HCT116 (cell line): ENCODE measurements around the gene F7.

Source experiments
- CEBPB ChIP-seq: IDR thresholded peaks from 2 replicates; pipeline ENCODE4 v1.6.1; 2012; ENCODE audit warnings: low read depth
- EZH2 ChIP-seq: fragments of 200-600 bp; sonication (generic); IDR thresholded peaks from 2 replicates; pipeline ENCODE4 v1.6.1; 2017; ENCODE audit warnings: antibody characterized with exemption, mixed run types
- FOSL1 ChIP-seq: IDR thresholded peaks from 2 replicates; pipeline ENCODE4 v1.6.1; 2012; ENCODE audit warnings: low read depth
- POLR2A ChIP-seq: IDR thresholded peaks from 2 replicates; pipeline ENCODE4 v1.7.0; 2011; ENCODE audit warnings: borderline replicate concordance; ENCODE audit not compliant: insufficient read depth, insufficient read length; ENCODE audit errors: extremely low read depth
- POLR2AphosphoS5 ChIP-seq: IDR thresholded peaks from 2 replicates; pipeline ENCODE4 v1.6.1; 2011; ENCODE audit warnings: mild to moderate bottlenecking, low read depth, low read length, moderate library complexity
- RAD21 ChIP-seq: IDR thresholded peaks from 2 replicates; pipeline ENCODE4 v1.6.1; 2012; ENCODE audit warnings: low read depth, mild to moderate bottlenecking
- SP1 ChIP-seq: IDR thresholded peaks from 2 replicates; pipeline ENCODE4 v1.6.1; 2012; ENCODE audit warnings: low read depth
- TCF7L2 ChIP-seq: IDR thresholded peaks from 2 replicates; pipeline ENCODE4 v1.7.0; 2011; ENCODE audit warnings: borderline replicate concordance, inconsistent platforms; ENCODE audit not compliant: insufficient read depth, insufficient read length; ENCODE audit errors: extremely low read depth
- YY1 ChIP-seq: IDR thresholded peaks from 2 replicates; pipeline ENCODE4 v1.6.1; 2011; ENCODE audit warnings: low read length, low read depth, moderate library complexity, mild to moderate bottlenecking; ENCODE audit not compliant: insufficient replicate concordance; ENCODE audit errors: extremely low read depth
- ZNF274 ChIP-seq: fragments of 200-500 bp; sonication (Bioruptor generic); IDR thresholded peaks from 2 replicates; pipeline ENCODE4 v1.6.1; 2014; ENCODE audit warnings: mild to moderate bottlenecking, low read depth, low read length, inconsistent platforms
- TF ChIP-seq, protein P1 (sequence below), 3 experiments: fragments of 200-600 bp in 1 of 3; sonication (generic) in 1 of 3; IDR thresholded peaks in 2 of 3; conservative IDR thresholded peaks in 1 of 3; 2 replicates each; pipeline ENCODE4 v1.5.1; 2012 to 2017; ENCODE audit warnings: low read depth in 2 of 3, low read length in 2 of 3, antibody characterized with exemption in 1 of 3, borderline replicate concordance in 1 of 3, control low read depth in 1 of 3, mild to moderate bottlenecking in 1 of 3, mixed read lengths in 1 of 3, mixed run types in 1 of 3, moderate library complexity in 1 of 3; ENCODE audit not compliant: insufficient read depth in 1 of 3
- TF ChIP-seq, protein P2 (sequence below): IDR thresholded peaks from 2 replicates; pipeline ENCODE4 v1.6.1; 2012
- TF ChIP-seq, protein P3 (sequence below): IDR thresholded peaks from 2 replicates; pipeline ENCODE4 v1.6.1; 2012; ENCODE audit warnings: low read depth
- TF ChIP-seq, protein P4 (sequence below): IDR thresholded peaks from 2 replicates; pipeline ENCODE4 v1.6.1; 2012

DNA sequence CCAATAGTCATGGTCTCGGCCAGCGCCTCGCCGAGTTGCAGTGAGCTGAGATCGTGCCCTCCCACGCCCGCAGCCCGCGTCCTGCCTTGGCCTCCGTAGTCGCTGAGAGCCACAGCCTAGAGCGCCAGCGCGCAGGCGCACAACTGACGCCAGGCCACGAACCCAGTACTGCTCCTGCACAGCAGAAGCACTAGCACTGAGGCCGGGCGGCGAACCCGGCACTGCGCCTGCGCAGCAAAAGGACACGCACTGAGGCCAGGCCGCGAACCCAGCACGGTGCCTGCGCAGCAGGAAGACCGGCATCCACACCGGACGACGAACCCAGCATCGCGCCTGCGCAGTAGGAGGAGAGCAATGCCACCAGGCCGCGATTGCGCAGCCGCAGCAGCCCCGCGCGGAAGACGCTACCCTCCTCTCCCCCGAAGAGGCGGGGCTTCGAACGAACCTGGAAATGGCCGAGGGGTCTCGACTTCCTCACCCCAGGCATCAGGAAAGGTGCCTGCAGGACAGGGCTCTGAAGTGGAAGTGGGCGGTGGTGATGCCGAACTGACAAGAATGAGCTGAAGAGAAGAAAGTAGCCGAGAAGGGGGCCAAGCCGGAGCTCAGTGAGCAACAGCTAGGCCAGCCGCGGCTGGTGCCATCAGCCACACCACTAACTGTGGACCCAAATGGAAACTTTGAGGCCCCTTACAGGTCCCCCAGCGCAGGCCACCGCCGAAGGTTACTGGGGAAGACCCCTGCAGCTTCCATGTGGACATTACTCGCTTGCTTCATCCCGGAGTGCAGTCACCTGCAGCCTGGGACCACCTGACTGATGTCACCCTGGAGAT lies 24.5 kb downstream of the F7 start:
- no peak for TF ChIP-seq EZH2
- TF ChIP-seq, protein P1, sequence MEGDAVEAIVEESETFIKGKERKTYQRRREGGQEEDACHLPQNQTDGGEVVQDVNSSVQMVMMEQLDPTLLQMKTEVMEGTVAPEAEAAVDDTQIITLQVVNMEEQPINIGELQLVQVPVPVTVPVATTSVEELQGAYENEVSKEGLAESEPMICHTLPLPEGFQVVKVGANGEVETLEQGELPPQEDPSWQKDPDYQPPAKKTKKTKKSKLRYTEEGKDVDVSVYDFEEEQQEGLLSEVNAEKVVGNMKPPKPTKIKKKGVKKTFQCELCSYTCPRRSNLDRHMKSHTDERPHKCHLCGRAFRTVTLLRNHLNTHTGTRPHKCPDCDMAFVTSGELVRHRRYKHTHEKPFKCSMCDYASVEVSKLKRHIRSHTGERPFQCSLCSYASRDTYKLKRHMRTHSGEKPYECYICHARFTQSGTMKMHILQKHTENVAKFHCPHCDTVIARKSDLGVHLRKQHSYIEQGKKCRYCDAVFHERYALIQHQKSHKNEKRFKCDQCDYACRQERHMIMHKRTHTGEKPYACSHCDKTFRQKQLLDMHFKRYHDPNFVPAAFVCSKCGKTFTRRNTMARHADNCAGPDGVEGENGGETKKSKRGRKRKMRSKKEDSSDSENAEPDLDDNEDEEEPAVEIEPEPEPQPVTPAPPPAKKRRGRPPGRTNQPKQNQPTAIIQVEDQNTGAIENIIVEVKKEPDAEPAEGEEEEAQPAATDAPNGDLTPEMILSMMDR (IDR thresholded peaks at IDR 0.05 in 2 of 3, conservative IDR thresholded peaks at IDR 0.05 in 1 of 3; ENCODE audit: borderline replicate concordance in 1 of 3, insufficient read depth in 1 of 3, low read depth in 2 of 3, low read length in 2 of 3): no peak
- TF ChIP-seq, protein P2, sequence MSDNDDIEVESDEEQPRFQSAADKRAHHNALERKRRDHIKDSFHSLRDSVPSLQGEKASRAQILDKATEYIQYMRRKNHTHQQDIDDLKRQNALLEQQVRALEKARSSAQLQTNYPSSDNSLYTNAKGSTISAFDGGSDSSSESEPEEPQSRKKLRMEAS: no peak
- TF ChIP-seq SP1: no peak
- TF ChIP-seq YY1: no peak
- TF ChIP-seq, protein P3, sequence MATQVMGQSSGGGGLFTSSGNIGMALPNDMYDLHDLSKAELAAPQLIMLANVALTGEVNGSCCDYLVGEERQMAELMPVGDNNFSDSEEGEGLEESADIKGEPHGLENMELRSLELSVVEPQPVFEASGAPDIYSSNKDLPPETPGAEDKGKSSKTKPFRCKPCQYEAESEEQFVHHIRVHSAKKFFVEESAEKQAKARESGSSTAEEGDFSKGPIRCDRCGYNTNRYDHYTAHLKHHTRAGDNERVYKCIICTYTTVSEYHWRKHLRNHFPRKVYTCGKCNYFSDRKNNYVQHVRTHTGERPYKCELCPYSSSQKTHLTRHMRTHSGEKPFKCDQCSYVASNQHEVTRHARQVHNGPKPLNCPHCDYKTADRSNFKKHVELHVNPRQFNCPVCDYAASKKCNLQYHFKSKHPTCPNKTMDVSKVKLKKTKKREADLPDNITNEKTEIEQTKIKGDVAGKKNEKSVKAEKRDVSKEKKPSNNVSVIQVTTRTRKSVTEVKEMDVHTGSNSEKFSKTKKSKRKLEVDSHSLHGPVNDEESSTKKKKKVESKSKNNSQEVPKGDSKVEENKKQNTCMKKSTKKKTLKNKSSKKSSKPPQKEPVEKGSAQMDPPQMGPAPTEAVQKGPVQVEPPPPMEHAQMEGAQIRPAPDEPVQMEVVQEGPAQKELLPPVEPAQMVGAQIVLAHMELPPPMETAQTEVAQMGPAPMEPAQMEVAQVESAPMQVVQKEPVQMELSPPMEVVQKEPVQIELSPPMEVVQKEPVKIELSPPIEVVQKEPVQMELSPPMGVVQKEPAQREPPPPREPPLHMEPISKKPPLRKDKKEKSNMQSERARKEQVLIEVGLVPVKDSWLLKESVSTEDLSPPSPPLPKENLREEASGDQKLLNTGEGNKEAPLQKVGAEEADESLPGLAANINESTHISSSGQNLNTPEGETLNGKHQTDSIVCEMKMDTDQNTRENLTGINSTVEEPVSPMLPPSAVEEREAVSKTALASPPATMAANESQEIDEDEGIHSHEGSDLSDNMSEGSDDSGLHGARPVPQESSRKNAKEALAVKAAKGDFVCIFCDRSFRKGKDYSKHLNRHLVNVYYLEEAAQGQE: no peak
- TF ChIP-seq RAD21: no peak
- no peak for TF ChIP-seq POLR2A
- TF ChIP-seq FOSL1: no peak
- no peak for TF ChIP-seq POLR2AphosphoS5
- no peak for TF ChIP-seq TCF7L2
- TF ChIP-seq CEBPB: no peak
- TF ChIP-seq, protein P4, sequence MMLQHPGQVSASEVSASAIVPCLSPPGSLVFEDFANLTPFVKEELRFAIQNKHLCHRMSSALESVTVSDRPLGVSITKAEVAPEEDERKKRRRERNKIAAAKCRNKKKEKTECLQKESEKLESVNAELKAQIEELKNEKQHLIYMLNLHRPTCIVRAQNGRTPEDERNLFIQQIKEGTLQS: no peak
- TF ChIP-seq ZNF274: no peak
